Glutamatergic neuron (in vitro differentiated cells): Measurements from ENCODE around the gene RHOBTB3. TPM values are rescaled to one million over a fixed set of nuclear protein-coding genes. Genes with fewer than 3 reads are reported as not detected.

Source experiments
- DNase-seq: peaks from one replicate; pipeline ENCODE4 v3.0.0; 2022
- H3K27ac Mint-ChIP-seq: one replicate; pipeline ENCODE4 v1.8.0; 2020; ENCODE audit warnings: mild to moderate bottlenecking, mixed read lengths, inconsistent platforms; ENCODE audit not compliant: unreplicated experiment
- H3K27me3 Mint-ChIP-seq: one replicate; pipeline ENCODE4 v1.8.0; 2020; ENCODE audit warnings: mild to moderate bottlenecking, moderate library complexity, mixed read lengths, inconsistent platforms; ENCODE audit not compliant: unreplicated experiment
- H3K36me3 Mint-ChIP-seq: one replicate; pipeline ENCODE4 v1.8.0; 2020; ENCODE audit warnings: mild to moderate bottlenecking, mixed read lengths, inconsistent platforms; ENCODE audit not compliant: unreplicated experiment
- H3K4me1 Mint-ChIP-seq: one replicate; pipeline ENCODE4 v1.8.0; 2020; ENCODE audit warnings: mild to moderate bottlenecking, low read depth, mixed read lengths, inconsistent platforms; ENCODE audit not compliant: unreplicated experiment
- H3K4me3 Mint-ChIP-seq: one replicate; pipeline ENCODE4 v1.8.0; 2020; ENCODE audit warnings: mild to moderate bottlenecking, mixed read lengths, inconsistent platforms; ENCODE audit not compliant: unreplicated experiment
- H3K9me3 Mint-ChIP-seq: one replicate; pipeline ENCODE4 v1.8.0; 2020; ENCODE audit warnings: mild to moderate bottlenecking, moderate library complexity, mixed read lengths, inconsistent platforms; ENCODE audit not compliant: unreplicated experiment
- total RNA-seq: library from RNA; stranded (reverse); fragmentation: NEBNext Ultra II Directional; extraction: Animal tissue kit (Norgen Biotek cat#: 25700); gene quantifications from one replicate; pipeline ENCODE4 v1.2.1, GENCODE V29; 2021; ENCODE audit not compliant: unreplicated experiment
- TF ChIP-seq, protein P1 (sequence below): fragments of 200-600 bp; sonication (generic); IDR thresholded peaks from one replicate; pipeline ENCODE4 v1.5.0; 2021; ENCODE audit not compliant: partially characterized antibody, unreplicated experiment

The RHOBTB3 gene
- total RNA-seq, 1 donor from 2014 or later = 39.0 TPM

GRCh38 chr5:95689680-95690079 lies 41.5 kb upstream of the RHOBTB3 start:
- no peak overlapping the region for H3K27ac Mint-ChIP-seq
- TF ChIP-seq, protein P1, sequence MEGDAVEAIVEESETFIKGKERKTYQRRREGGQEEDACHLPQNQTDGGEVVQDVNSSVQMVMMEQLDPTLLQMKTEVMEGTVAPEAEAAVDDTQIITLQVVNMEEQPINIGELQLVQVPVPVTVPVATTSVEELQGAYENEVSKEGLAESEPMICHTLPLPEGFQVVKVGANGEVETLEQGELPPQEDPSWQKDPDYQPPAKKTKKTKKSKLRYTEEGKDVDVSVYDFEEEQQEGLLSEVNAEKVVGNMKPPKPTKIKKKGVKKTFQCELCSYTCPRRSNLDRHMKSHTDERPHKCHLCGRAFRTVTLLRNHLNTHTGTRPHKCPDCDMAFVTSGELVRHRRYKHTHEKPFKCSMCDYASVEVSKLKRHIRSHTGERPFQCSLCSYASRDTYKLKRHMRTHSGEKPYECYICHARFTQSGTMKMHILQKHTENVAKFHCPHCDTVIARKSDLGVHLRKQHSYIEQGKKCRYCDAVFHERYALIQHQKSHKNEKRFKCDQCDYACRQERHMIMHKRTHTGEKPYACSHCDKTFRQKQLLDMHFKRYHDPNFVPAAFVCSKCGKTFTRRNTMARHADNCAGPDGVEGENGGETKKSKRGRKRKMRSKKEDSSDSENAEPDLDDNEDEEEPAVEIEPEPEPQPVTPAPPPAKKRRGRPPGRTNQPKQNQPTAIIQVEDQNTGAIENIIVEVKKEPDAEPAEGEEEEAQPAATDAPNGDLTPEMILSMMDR = no peak
- no peaks in the 10 kb centered on the region for H3K27me3 Mint-ChIP-seq
- H3K36me3 Mint-ChIP-seq = no peaks in the 10 kb centered on the region
- H3K9me3 Mint-ChIP-seq = no peaks in the 10 kb centered on the region
- no peak for DNase-seq
- no peak overlapping the region for H3K4me3 Mint-ChIP-seq
- H3K4me1 Mint-ChIP-seq = peaks cover 3% of the 10 kb centered on the region

DNA sequence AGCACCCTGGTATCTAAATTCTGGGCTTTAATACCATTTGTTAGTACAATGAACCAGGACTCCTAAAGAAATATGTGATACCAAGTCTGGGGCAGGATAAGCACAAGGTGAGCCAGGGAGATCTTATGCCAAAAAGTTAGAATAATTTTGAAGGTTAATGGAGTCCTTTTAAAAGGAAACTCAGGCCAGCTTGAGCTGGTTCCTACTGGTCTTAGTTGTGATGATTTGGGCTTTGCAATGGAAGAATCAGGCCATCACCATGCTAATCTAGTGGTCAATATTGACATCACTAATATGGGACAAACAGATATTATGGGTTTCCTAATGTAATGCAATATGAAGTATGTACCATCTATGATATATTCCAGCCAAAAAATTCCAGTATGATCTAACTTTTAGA lies 40.8 kb upstream of the RHOBTB3 start:
- Mint-ChIP-seq H3K4me3 (no peak overlapping the region), H3K27me3 (no peaks in the 10 kb centered on the region), H3K36me3 (no peaks in the 10 kb centered on the region), H3K9me3 (no peaks in the 10 kb centered on the region), H3K4me1 (peaks cover 3% of the 10 kb centered on the region), H3K27ac (no peak overlapping the region)
- TF ChIP-seq, protein P1 = no peak
- DNase-seq = no peak

DNA sequence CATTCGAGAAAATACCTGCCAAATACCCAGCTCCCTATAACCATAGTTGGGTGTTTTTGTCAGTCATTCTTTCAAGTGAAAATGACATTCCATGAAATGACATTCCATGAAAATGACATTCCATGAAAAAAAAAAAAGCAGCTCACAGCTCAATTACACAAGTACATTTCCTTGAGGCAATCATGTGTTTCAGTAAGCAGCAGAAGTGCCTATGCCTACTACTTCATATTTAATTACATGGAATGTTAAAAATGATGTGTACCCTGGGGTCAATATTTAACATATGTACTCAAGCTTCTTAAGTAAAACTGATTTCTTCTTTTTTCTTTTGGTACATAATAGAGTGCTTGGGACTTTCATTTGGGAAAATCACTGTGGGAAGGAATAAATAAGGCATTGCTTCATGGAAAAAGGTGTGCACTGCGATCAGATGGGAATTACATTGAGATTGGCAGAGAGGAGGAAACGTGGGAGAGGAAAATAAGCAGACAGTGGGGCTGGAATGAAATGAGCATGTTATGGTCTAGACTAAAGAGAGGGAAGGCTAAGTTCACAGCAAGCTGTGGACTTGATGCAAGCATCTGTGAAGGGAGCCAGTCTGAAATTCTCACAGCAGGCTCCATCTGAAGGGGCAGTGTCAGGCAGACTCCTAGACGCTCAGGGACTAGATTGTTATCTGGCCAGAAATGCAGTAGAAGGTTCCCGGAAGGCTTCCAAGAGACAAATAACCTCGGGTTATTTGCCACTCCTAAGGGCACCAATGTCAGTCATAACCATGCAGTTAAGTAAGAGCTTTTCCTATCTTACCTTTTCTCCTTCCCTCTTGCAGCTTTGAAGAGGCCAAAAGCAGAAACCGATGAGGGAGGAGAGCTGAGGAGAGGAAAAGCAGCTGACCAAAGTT lies 33.1 kb upstream of the RHOBTB3 start:
- Mint-ChIP-seq H3K4me1 (peaks cover 6% of the 10 kb centered on the region), H3K4me3 (no peak overlapping the region), H3K36me3 (no peaks in the 10 kb centered on the region), H3K9me3 (no peaks in the 10 kb centered on the region), H3K27me3 (peaks cover 3% of the 10 kb centered on the region), H3K27ac (peak overlapping the region; percentile 4)
- DNase-seq = no peak
- TF ChIP-seq, protein P1 = no peak

GRCh38 chr5:95699337-95699736 lies 31.8 kb upstream of the RHOBTB3 start:
- Mint-ChIP-seq H3K9me3 (no peaks in the 10 kb centered on the region), H3K27ac (no peak overlapping the region), H3K36me3 (no peaks in the 10 kb centered on the region), H3K4me1 (peaks cover 10% of the 10 kb centered on the region), H3K27me3 (peaks cover 3% of the 10 kb centered on the region), H3K4me3 (no peak overlapping the region)
- TF ChIP-seq, protein P1 = no peak
- DNase-seq = no peak

GRCh38 chr5:95701074-95701473 lies 30.1 kb upstream of the RHOBTB3 start:
- no peaks in the 10 kb centered on the region for H3K9me3 Mint-ChIP-seq
- H3K36me3 Mint-ChIP-seq = no peaks in the 10 kb centered on the region
- no peak for DNase-seq
- H3K27me3 Mint-ChIP-seq = peaks cover 3% of the 10 kb centered on the region
- no peak overlapping the region for H3K27ac Mint-ChIP-seq
- TF ChIP-seq, protein P1 = no peak
- no peak overlapping the region for H3K4me3 Mint-ChIP-seq
- H3K4me1 Mint-ChIP-seq = peaks cover 10% of the 10 kb centered on the region
